GM13976 (cell line): Measurements from ENCODE around the gene TRHDE.
A peak's percentile ranks its signal among the peaks of the same experiment; 100 is the strongest.

Experiments used
- DNase-seq: peaks from one replicate; pipeline ENCODE4 v3.0.0; 2012; ENCODE audit warnings: low spot score
- in situ Hi-C: fragments of 300-500 bp; cut with MboI; formaldehyde crosslinking; loops from one replicate; pipeline ENCODE4 v1.12.0; 2022; ENCODE audit warnings: low sequenced_read_pairs, mixed read lengths, inconsistent platforms; ENCODE audit not compliant: unreplicated experiment
- TF ChIP-seq, protein P1 (sequence below): IDR thresholded peaks from 2 replicates; pipeline ENCODE4 v1.5.1; 2012; ENCODE audit warnings: borderline replicate concordance, mild to moderate bottlenecking; ENCODE audit not compliant: insufficient read depth; ENCODE audit errors: extremely low read depth, missing control alignments, control extremely low read depth

The TRHDE gene

DNA sequence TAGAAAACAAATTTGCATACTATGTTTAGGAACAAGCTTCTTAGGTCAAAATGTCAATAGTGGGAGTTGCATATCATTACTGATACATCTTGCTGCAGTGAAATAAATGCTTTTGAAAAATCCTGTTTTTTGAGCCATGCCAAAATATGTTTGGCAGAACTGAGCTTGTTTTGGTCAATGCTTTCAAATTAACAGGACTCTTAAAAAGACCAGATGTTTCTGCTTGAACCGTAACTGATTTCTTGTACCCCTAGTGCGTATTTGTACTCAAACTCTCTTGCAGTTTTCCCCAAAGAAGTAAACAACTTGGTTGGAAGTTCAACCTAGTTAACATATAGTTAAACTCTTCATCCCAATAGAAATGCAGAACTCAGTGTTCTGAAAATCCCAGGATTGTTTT lies 3.4 kb downstream of the TRHDE start:
- TF ChIP-seq, protein P1, sequence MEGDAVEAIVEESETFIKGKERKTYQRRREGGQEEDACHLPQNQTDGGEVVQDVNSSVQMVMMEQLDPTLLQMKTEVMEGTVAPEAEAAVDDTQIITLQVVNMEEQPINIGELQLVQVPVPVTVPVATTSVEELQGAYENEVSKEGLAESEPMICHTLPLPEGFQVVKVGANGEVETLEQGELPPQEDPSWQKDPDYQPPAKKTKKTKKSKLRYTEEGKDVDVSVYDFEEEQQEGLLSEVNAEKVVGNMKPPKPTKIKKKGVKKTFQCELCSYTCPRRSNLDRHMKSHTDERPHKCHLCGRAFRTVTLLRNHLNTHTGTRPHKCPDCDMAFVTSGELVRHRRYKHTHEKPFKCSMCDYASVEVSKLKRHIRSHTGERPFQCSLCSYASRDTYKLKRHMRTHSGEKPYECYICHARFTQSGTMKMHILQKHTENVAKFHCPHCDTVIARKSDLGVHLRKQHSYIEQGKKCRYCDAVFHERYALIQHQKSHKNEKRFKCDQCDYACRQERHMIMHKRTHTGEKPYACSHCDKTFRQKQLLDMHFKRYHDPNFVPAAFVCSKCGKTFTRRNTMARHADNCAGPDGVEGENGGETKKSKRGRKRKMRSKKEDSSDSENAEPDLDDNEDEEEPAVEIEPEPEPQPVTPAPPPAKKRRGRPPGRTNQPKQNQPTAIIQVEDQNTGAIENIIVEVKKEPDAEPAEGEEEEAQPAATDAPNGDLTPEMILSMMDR = no peak
- DNase-seq = no peak
- in situ Hi-C loops = no loop called here

DNA sequence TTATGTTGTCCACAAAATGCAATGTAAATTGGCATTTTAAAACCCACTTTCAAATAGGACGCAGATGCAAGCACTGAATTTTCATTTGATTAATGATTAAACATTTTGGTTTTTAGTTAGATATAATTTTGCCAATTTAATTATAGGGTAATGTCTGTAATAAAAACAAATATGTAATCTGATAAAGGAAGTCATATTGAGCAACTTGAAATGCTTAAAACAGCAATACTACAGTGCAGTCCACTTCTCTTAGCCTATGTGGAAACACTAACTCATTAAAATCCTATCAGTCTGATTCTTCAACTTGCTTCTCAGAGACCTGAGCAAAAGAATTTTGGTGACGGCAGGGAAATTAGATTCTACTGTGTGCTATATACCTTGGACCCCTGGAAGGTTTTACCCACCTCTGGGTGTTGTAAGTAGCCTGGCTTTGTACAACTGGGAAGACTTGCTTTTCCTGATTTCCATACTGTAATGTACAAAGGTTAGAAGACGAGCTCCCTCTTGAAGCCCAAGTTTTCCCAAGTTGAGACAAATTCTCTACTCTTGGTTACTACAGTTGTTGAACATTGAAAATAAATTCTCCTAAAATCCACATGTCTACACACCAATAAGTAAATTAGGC lies 4.1 kb downstream of the TRHDE start:
- TF ChIP-seq, protein P1 = no peak
- in situ Hi-C loops = no loop called here
- DNase-seq = no peak

DNA sequence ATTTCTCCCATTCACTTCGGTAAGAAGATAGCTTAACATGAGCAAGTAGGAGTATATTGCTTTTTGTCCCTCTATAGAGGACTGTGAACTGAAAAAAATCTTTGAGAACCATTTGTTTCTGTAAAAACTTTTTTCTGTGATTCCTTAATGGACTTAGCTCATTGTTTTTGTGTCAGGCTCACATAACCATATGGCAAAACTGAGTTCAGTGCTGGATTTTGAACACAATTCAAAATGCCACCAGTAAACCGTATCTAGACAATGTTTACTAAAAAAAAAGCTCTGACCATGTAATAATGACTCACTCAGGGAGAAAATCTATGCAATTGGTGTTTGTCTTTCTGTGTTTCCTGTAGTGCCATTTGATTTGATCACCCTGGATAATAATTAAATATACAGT lies 5.2 kb downstream of the TRHDE start:
- TF ChIP-seq, protein P1 = no peak
- DNase-seq = no peak
- in situ Hi-C loops = no loop called here

DNA sequence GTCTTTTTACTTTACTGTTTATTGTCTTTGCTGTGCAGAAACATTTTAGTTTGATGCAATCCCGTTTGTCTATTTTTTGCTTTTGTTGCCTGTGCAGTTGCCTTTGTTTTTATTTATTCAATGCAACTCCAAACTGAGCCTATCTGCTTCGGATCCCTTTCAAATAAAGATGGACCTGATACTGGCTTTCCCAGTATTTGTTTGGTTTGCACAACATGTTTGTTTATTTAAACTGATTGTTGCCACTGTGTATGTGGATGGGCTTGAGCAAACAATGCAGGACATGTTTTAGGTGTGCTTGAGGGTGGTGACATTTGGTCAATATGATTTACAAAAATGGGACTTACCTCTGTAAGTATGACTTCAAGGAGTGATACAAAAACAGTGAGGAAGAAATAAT lies 6.7 kb downstream of the TRHDE start:
- no peak for DNase-seq
- TF ChIP-seq, protein P1 = no peak
- in situ Hi-C loops = no loop called here

DNA sequence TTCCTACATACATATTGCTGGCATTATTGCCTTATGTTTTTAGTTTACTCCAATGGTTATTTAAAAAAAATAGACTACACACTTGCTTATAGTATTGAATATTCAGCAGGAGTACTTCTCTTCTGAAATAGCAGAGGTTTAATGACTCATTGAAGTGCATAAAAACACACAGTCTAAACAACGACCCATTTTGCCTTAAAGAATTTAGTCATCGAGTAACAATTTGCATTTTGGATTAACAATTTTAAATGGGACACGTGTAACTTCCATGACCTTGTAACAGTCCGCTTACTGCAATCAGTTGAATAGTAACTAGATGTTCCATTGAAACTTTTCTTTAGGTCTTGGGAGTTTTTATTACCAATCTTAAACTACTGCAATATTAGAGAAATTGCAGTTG lies 9.0 kb downstream of the TRHDE start:
- TF ChIP-seq, protein P1 = no peak
- in situ Hi-C loops = no loop called here
- DNase-seq = no peak

DNA sequence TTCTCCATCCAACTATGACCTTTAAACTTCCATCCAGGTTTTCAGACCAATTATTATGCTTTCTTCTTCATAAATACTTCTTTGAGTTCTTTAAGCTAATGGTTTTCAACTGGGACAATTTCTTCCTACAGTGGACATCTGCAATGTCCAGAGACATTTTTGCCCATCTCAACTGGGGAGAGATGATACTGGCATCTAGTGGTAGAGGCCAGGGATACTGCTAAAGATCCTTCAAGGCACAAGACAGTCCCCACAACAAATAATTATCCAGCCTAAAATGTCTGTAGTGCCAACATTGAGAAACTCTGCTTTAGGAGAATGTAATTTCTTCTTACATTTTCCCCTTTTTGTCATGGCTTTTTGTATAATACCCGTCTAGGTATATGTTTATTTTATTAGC lies 10.6 kb downstream of the TRHDE start:
- DNase-seq = no peak
- TF ChIP-seq, protein P1 = peak; percentile 27
- in situ Hi-C loops = no loop called here
